ENCODE data around the gene CARMIL1.

CARMIL1 gene

DNA sequence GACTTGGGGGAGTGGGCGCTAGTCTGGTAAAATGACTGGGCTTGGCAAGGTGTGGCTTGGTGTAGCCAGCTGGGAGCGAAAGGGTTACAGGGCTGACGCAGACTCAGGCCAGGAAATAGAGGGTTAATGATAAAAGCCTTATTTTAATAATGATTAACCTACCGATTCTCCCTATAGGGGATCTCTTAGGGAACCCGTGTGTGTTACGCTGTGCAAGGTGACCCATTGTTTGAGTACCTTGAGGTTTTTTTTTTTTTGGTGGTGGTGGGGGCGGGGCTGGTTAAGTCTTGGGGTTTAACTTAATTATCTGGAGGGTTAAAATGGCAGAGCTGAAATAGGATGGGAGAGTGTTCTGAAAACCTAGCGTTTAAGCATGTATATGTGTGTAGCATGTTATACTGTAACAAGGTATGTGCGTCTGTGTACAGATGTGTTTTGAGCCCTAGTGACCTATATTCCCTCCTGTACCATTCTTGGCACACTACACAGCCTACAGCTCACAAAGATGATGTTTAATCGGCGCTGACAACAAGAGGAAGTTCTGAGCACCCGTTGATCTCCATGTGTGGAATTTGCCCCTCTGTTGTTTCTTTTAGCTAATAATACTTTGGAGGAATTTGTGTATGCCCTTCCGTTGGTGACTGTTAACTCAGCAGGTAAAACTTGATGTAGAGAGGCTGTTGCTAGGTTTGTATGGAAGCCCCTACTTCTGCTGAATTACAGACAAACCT lies 1.3 kb downstream of the CARMIL1 start:
- no peak for TF ChIP-seq CTCF (IDR thresholded peaks at IDR 0.05; ENCODE audit: control insufficient read depth, extremely low read depth, insufficient read depth)
- H3K4me3 ChIP-seq (ENCODE audit: low read depth, low read length): peak overlapping the region; percentile 63
- DNase-seq (ENCODE audit: low read depth): no peak

DNA sequence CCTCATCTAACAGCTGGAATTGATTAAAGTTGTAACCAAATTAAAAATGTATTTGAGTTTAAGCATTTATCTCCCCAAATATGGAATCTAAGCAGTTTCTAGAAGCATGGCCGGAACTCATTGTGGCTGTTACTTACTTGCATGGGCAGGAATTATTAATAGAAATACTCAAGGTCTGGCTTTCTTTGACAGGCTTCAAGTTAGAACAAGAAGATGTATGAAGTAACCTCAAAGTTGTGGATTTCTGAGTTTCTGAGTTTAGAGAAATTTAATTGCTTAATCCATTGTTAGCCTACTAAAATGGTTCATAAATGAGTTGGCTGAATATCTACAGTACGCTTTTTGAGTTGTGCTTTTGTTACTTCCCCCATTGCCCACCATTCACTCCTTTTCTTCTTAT lies 7.7 kb downstream of the CARMIL1 start:
- no peak for TF ChIP-seq CTCF (IDR thresholded peaks at IDR 0.05; ENCODE audit: control insufficient read depth, extremely low read depth, insufficient read depth)
- DNase-seq (ENCODE audit: low read depth): no peak
- no peak overlapping the region for H3K4me3 ChIP-seq (ENCODE audit: low read depth, low read length)

- TF ChIP-seq CTCF (IDR thresholded peaks at IDR 0.05; ENCODE audit: control insufficient read depth, extremely low read depth, insufficient read depth): no peak
- no peak overlapping the region for H3K4me3 ChIP-seq (ENCODE audit: low read depth, low read length)
- DNase-seq (ENCODE audit: low read depth): no peak
Observed at GRCh38 chr6:25287941-25288340, 8.8 kb downstream of the CARMIL1 start.

- DNase-seq (ENCODE audit: low read depth): no peak
- TF ChIP-seq CTCF (IDR thresholded peaks at IDR 0.05; ENCODE audit: control insufficient read depth, extremely low read depth, insufficient read depth): no peak
- no peak overlapping the region for H3K4me3 ChIP-seq (ENCODE audit: low read depth, low read length)
Observed at GRCh38 chr6:25288518-25288917, 9.3 kb downstream of the CARMIL1 start.

GRCh38 chr6:25290306-25291060 lies 11.3 kb downstream of the CARMIL1 start:
- TF ChIP-seq CTCF (IDR thresholded peaks at IDR 0.05; ENCODE audit: control insufficient read depth, extremely low read depth, insufficient read depth): no peak
- no peak overlapping the region for H3K4me3 ChIP-seq (ENCODE audit: low read depth, low read length)
- no peak for DNase-seq (ENCODE audit: low read depth)

DNA sequence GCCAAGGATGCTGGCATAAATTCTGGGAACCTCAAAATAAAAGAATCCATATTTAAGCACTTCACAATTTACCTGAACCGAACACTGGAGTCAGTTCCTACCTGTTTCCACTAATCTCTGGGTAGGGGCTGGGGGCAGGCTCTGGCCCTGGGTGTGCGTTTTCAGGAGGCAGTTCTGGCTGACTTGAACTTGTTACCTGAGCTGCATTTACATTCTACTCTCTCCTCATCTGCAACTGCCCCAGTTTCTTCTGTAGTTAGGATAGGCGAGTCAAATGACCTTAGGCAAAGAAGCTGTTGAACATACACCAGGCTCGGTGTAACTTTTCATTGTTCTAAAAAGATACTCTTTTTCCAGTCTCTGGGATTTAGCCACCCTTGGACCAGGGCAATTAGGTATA lies 13.2 kb downstream of the CARMIL1 start:
- DNase-seq (ENCODE audit: low read depth): no peak
- H3K4me3 ChIP-seq (ENCODE audit: low read depth, low read length): no peak overlapping the region
- no peak for TF ChIP-seq CTCF (IDR thresholded peaks at IDR 0.05; ENCODE audit: control insufficient read depth, extremely low read depth, insufficient read depth)

Data from LNCaP clone FGC (cell line).